Erythroblast (primary cell): ENCODE data around the gene PGAP1.

Source experiments
- GATA1 ChIP-seq: IDR thresholded peaks from 2 replicates; pipeline ENCODE4 v1.6.1; 2011; ENCODE audit warnings: low read depth, mild to moderate bottlenecking, control low read depth, low read length, moderate library complexity
- POLR2A ChIP-seq: IDR thresholded peaks from 2 replicates; pipeline ENCODE4 v1.6.1; 2011; ENCODE audit warnings: mild to moderate bottlenecking, low read length

DNA sequence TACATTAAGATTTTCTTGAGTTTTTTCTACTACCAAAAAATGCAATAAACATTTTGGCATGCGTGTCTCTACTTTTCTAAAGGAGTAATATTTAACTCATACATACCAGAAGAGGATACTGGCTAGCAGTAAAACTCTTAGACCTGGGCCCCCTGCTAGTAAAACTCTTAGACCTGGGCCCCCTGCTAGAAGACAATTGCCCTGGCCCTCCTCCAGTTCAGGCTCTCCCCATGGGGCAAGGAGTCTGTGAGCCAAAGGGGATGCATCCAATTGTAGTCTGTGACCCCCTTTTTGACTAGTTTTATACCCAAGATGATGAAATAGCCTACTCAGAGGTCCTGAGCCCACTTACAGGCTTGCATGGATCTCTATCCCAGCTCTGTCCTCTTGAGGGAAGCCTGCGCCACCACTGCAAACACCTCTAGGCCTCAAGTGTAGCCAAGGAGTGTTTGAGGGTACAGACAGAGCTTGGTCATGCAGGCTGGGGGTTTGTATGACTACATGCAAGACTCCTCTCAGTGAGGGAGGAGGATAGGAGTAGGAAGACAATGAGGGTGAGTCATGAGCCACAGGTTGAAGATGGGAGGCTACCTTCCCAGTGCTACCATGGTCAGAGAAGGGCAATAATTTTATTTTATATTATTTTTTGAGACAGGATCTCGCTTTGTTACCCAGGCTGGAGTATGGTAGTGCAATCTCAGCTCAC, 45.2 kb upstream of the PGAP1 start:
- TF ChIP-seq POLR2A (no peak), GATA1 (no peak)
